ENCODE data around the gene TYRO3. TPM values are rescaled to one million over a fixed set of nuclear protein-coding genes. Genes with fewer than 3 reads are reported as not detected.
"Not testable (repeated sequence)": the region's sequence is repeated elsewhere in the genome, so short reads cannot be mapped to it uniquely, and the experiment has no call there.

Gene TYRO3
- polyA plus RNA-seq, 3 donors, result 0.09 to 0.12 TPM; not detected in 1

GRCh38 chr15:41567862-41568261 is 8.8 kb downstream of the TYRO3 start:
- no peaks in the 10 kb centered on the region for H3K36me3 Mint-ChIP-seq
- H3K9ac ChIP-seq (ENCODE audit: insufficient read depth, low read length, poor library complexity, severe bottlenecking), result no peak overlapping the region
- H3K36me3 ChIP-seq (replicated peaks in 1 of 2; ENCODE audit: control insufficient read depth in 1 of 2, insufficient read depth in 2 of 2, low read length in 2 of 2), result no peaks in the 10 kb centered on the region
- H3K27me3 Mint-ChIP-seq (ENCODE audit: low read depth in 3 of 3), result peaks cover 0 to 9% (median 0%) of the 10 kb centered on the region in 3 donors
- no peaks in the 10 kb centered on the region for H3K9me3 Mint-ChIP-seq
- H3K4me3 Mint-ChIP-seq, result no peak overlapping the region
- H3K4me2 ChIP-seq (replicated peaks; ENCODE audit: extremely low read depth, low read length, poor library complexity, severe bottlenecking), result no peak overlapping the region
- no peaks in the 10 kb centered on the region for H3K79me2 ChIP-seq (ENCODE audit: insufficient read depth, low read length)
- H3K4me1 ChIP-seq (ENCODE audit: control insufficient read depth in 1 of 2, insufficient read depth in 2 of 2, low read length in 2 of 2), result no peaks in the 10 kb centered on the region
- no peak overlapping the region for H3K27ac ChIP-seq (ENCODE audit: low read depth in 1 of 2, low read length in 2 of 2)
- intact Hi-C loops (cut with micrococcal nuclease), result no loop called here
- TF ChIP-seq CTCF (IDR thresholded peaks at IDR 0.05), result no peak
- no peaks in the 10 kb centered on the region for H4K20me1 ChIP-seq (ENCODE audit: insufficient read depth, low read length)
- H3K4me1 Mint-ChIP-seq, result no peaks in the 10 kb centered on the region
- DNase-seq, result no peak
- H2AFZ ChIP-seq (ENCODE audit: insufficient read depth, low read depth, low read length, poor library complexity, severe bottlenecking), result no peak overlapping the region
- 100% methylated on average over 3 of the region's 4 CpGs for WGBS (ENCODE audit: insufficient coverage)
- H3K9me3 ChIP-seq (replicated peaks in 1 of 2; ENCODE audit: control insufficient read depth in 1 of 2, insufficient read depth in 1 of 2, low read length in 2 of 2), result no peaks in the 10 kb centered on the region
- H3K27ac Mint-ChIP-seq, result no peak overlapping the region
- no peaks in the 10 kb centered on the region for H3K27me3 ChIP-seq (ENCODE audit: control insufficient read depth in 2 of 2, insufficient read depth in 2 of 2, low read length in 2 of 2)
- H3K4me3 ChIP-seq (replicated peaks in 1 of 3; ENCODE audit: low read depth in 2 of 3, low read length in 3 of 3), result no peak overlapping the region

- Histone ChIP-seq H2AFZ (ENCODE audit: insufficient read depth, low read depth, low read length, poor library complexity, severe bottlenecking) (no peak overlapping the region), H3K79me2 (ENCODE audit: insufficient read depth, low read length) (no peaks in the 10 kb centered on the region), H3K27ac (ENCODE audit: low read depth in 1 of 2, low read length in 2 of 2) (no peak overlapping the region), H3K4me2 (replicated peaks; ENCODE audit: extremely low read depth, low read length, poor library complexity, severe bottlenecking) (no peak overlapping the region), H3K4me3 (replicated peaks in 1 of 3; ENCODE audit: low read depth in 2 of 3, low read length in 3 of 3) (no peak overlapping the region), H3K27me3 (ENCODE audit: control insufficient read depth in 2 of 2, insufficient read depth in 2 of 2, low read length in 2 of 2) (no peaks in the 10 kb centered on the region), H4K20me1 (ENCODE audit: insufficient read depth, low read length) (no peaks in the 10 kb centered on the region), H3K9me3 (replicated peaks in 1 of 2; ENCODE audit: control insufficient read depth in 1 of 2, insufficient read depth in 1 of 2, low read length in 2 of 2) (no peaks in the 10 kb centered on the region), H3K36me3 (replicated peaks in 1 of 2; ENCODE audit: control insufficient read depth in 1 of 2, insufficient read depth in 2 of 2, low read length in 2 of 2) (no peaks in the 10 kb centered on the region), H3K4me1 (ENCODE audit: control insufficient read depth in 1 of 2, insufficient read depth in 2 of 2, low read length in 2 of 2) (no peaks in the 10 kb centered on the region), H3K9ac (ENCODE audit: insufficient read depth, low read length, poor library complexity, severe bottlenecking) (no peak overlapping the region)
- intact Hi-C loops (cut with micrococcal nuclease), result no loop called here
- Mint-ChIP-seq H3K9me3 (no peaks in the 10 kb centered on the region), H3K27me3 (ENCODE audit: low read depth in 3 of 3) (peaks cover 0 to 5% (median 0%) of the 10 kb centered on the region in 3 donors), H3K36me3 (no peaks in the 10 kb centered on the region), H3K4me3 (no peak overlapping the region), H3K4me1 (no peaks in the 10 kb centered on the region), H3K27ac (no peak overlapping the region)
- no peak for TF ChIP-seq CTCF (IDR thresholded peaks at IDR 0.05)
- 100% methylated on average over 3 of the region's 8 CpGs for WGBS (ENCODE audit: insufficient coverage)
- no peak for DNase-seq
Measured at GRCh38 chr15:41568350-41569017, 9.5 kb downstream of the TYRO3 start.

- H3K36me3 ChIP-seq (replicated peaks in 1 of 2; ENCODE audit: control insufficient read depth in 1 of 2, insufficient read depth in 2 of 2, low read length in 2 of 2); H2AFZ ChIP-seq (ENCODE audit: insufficient read depth, low read depth, low read length, poor library complexity, severe bottlenecking); H3K36me3 Mint-ChIP-seq; H3K27ac Mint-ChIP-seq; H3K4me2 ChIP-seq (replicated peaks; ENCODE audit: extremely low read depth, low read length, poor library complexity, severe bottlenecking); H3K4me1 Mint-ChIP-seq; H3K9ac ChIP-seq (ENCODE audit: insufficient read depth, low read length, poor library complexity, severe bottlenecking); H3K9me3 Mint-ChIP-seq; DNase-seq; H4K20me1 ChIP-seq (ENCODE audit: insufficient read depth, low read length); H3K27ac ChIP-seq (ENCODE audit: low read depth in 1 of 2, low read length in 2 of 2); H3K79me2 ChIP-seq (ENCODE audit: insufficient read depth, low read length); intact Hi-C loops (cut with micrococcal nuclease); H3K9me3 ChIP-seq (replicated peaks in 1 of 2; ENCODE audit: control insufficient read depth in 1 of 2, insufficient read depth in 1 of 2, low read length in 2 of 2); H3K27me3 Mint-ChIP-seq (ENCODE audit: low read depth in 3 of 3); H3K4me1 ChIP-seq (ENCODE audit: control insufficient read depth in 1 of 2, insufficient read depth in 2 of 2, low read length in 2 of 2); H3K4me3 ChIP-seq (replicated peaks in 1 of 3; ENCODE audit: low read depth in 2 of 3, low read length in 3 of 3); H3K27me3 ChIP-seq (ENCODE audit: control insufficient read depth in 2 of 2, insufficient read depth in 2 of 2, low read length in 2 of 2); H3K4me3 Mint-ChIP-seq: not testable (repeated sequence)
- no CpG with 5 or more reads among the region's 1 CpG for WGBS (ENCODE audit: insufficient coverage)
Measured at GRCh38 chr15:41569232-41569631, 10.2 kb downstream of the TYRO3 start.

All from CD14-positive monocyte (primary cell).